ENCODE results near the gene SAE1. TPM values are rescaled to one million over a fixed set of nuclear protein-coding genes. Genes with fewer than 3 reads are reported as not detected.

Gene SAE1
- total and polyA plus RNA-seq, 10 of the 15 experiments (the other 5 are each of a cell fraction or from before 2014, with no cell fraction given) = 62.0 to 246 (median 148) TPM

- TF ChIP-seq FOS (IDR thresholded peaks at IDR 0.05; ENCODE audit: borderline replicate concordance, extremely low read depth, insufficient read length) (no peak), USF2 (IDR thresholded peaks at IDR 0.05; ENCODE audit: borderline replicate concordance, low read depth, low read length) (peak; percentile 97), ELK1 (IDR thresholded peaks at IDR 0.05; ENCODE audit: low read depth, low read length) (no peak; the same call in 1 of the 2 replicates), ZBTB4 (CRISPR knock-in tag; IDR thresholded peaks at IDR 0.05) (peak; percentile 82), SREBF1 (IDR thresholded peaks at IDR 0.05; ENCODE audit: low read length) (no peak), STAT1 (conservative IDR thresholded peaks at IDR 0.05) (no peak), TAF1 (IDR thresholded peaks at IDR 0.05; ENCODE audit: borderline replicate concordance, low read depth, low read length) (peak; percentile 80), NR2F1 (conservative IDR thresholded peaks at IDR 0.05) (no peak), SMC3 (IDR thresholded peaks at IDR 0.05; ENCODE audit: borderline replicate concordance, low read length) (no peak), CTCF (IDR thresholded peaks at IDR 0.05 in 2 of 3, conservative IDR thresholded peaks at IDR 0.05 in 1 of 3; ENCODE audit: control insufficient read depth in 2 of 3, extremely low read depth in 1 of 3, insufficient read depth in 1 of 3, low read depth in 3 of 3, low read length in 3 of 3) (peak; percentile 53 to 81 (median 56); a peak in 5 of 6 replicates), TARDBP (IDR thresholded peaks at IDR 0.05; ENCODE audit: borderline replicate concordance) (no peak), GABPA (IDR thresholded peaks at IDR 0.05; ENCODE audit: low read depth) (no peak), RAD21 (IDR thresholded peaks at IDR 0.05; ENCODE audit: insufficient read depth, low read depth, low read length) (no peak; the same call in 1 of the 2 replicates), NBN (IDR thresholded peaks at IDR 0.05) (peak; percentile 66; the same call in 1 of the 2 replicates), RFX5 (IDR thresholded peaks at IDR 0.05; ENCODE audit: low read depth, low read length) (no peak), JUNB (IDR thresholded peaks at IDR 0.05) (no peak), BRCA1 (IDR thresholded peaks at IDR 0.05; ENCODE audit: low read depth, low read length) (no peak), CBX3 (IDR thresholded peaks at IDR 0.05; ENCODE audit: borderline replicate concordance, low read depth) (no peak), MTA3 (IDR thresholded peaks at IDR 0.05; ENCODE audit: borderline replicate concordance, low read length) (no peak), MYB (IDR thresholded peaks at IDR 0.05; ENCODE audit: borderline replicate concordance, low read depth, low read length) (no peak), NFXL1 (IDR thresholded peaks at IDR 0.05; ENCODE audit: borderline replicate concordance) (no peak), PKNOX1 (IDR thresholded peaks at IDR 0.05) (peak; percentile 41; the same call in 1 of the 2 replicates), CBX5 (IDR thresholded peaks at IDR 0.05; ENCODE audit: low read depth) (0 out of 2 replicates have a peak, but pooled peaks have one; percentile 2)
Observed at GRCh38 chr19:47130589-47131227, at the start of gene SAE1 (continued).

Data from GM12878 (cell line).